HuH-7.5 (cell line): Measurements from ENCODE around the gene FOXJ2.
A peak's percentile ranks its signal among the peaks of the same experiment; 100 is the strongest.
"Not testable (repeated sequence)": the region's sequence is repeated elsewhere in the genome, so short reads cannot be mapped to it uniquely, and the experiment has no call there.

Experiments
- DNase-seq: peaks from one replicate; pipeline ENCODE4 v3.0.0; 2011; ENCODE audit warnings: low spot score

Gene FOXJ2

DNA sequence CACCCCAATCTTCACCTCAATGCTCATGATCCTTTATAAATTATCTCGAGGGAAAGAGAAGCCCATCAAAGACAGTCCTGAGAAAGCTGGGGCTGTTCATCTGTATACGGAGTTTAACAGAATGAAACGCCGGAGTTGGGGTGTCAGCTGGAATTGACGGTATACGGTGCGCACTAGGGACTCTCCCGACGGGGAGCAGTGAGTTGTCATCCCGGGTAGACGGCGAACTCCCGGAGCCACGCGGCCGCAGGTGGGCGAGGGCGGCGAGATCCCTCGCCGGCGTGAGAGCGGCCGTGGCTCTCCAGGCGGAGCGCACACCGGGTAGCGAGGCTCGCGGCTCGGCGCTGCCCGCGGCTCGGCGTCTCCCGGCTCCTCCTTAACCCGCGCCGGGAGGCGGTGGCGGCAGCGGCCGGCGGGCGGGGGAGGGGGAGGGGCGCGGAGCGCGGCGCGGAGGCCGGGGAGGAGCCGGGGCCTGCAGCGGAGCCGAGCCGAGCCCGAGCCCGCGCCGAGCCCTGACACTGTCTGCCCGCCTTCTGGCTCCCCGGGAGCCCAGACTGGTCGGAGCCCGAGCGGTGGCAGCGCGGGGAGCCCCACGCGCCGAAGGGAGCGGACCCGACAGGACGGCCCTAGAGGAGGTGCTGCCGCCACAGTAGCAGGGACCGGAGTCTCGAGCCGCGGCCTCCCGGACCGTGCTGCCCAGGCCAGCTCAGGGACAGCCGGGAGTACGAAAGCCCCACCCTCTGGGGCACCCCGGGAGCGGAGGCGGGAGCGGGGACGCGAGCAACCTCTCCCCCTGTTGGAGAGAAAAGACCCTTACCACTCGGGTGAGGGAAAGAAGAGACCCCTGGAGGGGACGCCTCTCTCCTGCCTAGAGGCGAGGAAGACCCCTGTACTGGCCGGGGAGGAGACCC lies at the start of gene FOXJ2:
TSS of gene FOXJ2 (plus strand) at position 475 of the 911 bp plus-strand sequence. CDS start 7,117 bp downstream, outside the sequence.
- DNase-seq: peak; percentile 52

- not testable (repeated sequence) for DNase-seq
These were observed 49.5 kb upstream of the FOXJ2 start for GRCh38 chr12:7983019-7983418.

DNA sequence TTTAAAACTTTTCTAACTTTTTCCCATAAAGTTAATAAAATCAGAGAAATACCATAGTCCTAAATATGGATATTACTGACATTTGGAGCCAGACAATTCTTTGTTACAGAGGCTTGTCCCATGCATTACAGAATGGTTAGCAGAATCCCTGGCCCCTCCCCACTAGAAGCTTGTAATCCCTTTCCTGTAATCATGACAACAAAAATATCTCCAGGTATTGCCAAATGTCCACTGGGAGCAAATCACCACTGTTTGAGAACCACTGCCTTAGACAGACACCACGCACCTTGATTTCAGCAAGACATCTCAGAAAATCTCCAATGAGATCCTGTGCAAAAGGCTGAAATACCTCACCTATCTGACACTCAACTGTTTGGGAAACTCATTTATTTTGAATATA lies 49.1 kb upstream of the FOXJ2 start:
- not testable (repeated sequence) for DNase-seq

GRCh38 chr12:7984900-7985299 lies 47.6 kb upstream of the FOXJ2 start:
- no peak for DNase-seq

- no peak for DNase-seq
These were observed 46.6 kb upstream of the FOXJ2 start for GRCh38 chr12:7985802-7986418.

GRCh38 chr12:7989827-7990491 lies 42.6 kb upstream of the FOXJ2 start:
- DNase-seq: no peak

DNA sequence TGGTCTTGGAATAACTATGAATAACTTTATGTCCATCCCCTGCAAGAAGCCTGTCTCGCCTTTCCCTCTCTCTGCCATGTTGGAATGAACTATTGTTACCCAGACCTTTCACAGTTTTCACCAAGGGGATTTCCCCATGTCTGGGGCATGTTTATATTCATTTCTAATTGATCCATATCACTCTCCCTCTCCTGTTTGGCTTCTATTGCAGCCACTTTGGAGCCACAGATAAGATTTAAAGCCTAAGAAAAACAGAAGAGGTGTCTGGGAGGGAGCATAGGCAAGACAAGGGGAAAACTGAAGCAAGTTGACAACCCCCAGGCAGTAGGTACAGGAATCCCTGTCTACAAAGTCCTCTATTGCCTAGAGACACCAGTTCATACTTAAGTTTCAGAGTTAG lies 41.0 kb upstream of the FOXJ2 start:
- no peak for DNase-seq

DNA sequence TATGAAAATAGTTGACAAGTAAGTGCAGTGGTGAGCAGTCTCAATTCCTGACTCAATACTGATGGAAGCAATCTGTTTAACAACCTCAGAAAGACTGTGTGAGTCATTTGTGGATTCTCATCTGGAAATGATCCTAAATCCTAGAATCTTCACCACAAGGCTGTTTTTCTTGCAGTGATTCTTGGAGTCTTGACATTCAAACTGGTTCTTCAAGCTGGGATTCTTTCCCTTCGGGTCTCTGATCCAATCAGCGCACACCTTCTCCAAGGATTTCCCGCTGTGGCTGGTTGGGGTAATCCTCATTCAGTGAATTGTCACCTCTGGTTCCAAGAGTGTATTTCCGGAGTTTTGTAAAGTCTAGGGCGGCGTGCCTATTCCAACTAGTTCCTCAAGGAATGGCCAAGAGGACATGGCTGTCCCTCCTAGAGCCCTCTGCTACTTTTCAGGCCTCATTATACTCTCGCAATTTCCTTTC lies 37.7 kb upstream of the FOXJ2 start:
- no peak for DNase-seq

DNA sequence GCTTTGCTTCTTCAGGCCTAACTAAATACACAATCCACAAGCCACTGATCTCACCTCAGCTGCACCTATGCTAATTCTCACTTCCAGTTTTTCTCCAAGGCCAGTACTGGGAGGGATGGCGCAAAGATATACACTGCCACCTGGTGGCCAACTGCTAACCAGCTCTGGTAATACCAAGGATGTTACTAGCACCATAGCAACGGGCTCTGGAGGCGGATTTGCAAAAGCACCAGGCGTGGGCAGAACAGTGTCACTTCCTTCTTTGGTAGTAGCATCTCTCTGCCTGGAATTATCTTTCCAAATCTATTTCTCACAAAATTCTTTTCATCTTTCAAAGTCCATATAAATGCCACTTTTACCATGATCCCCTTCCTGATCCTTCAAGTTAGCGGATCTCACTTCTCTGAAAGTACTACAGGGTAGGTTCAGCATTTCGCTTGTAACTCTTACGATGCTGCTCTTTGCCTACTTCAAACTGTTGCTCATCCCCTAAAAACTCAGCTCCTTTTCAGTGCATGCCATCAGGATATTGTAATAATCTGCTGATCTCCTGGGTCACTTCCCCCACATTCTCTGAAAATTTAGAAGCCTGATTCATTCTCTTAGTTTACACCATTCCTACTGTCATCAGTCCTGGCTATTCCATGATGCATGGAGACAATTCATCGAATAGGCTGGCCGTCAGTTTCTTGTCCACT lies 37.1 kb upstream of the FOXJ2 start:
- DNase-seq: peak; percentile 45

- DNase-seq: not testable (repeated sequence)
These were observed 31.7 kb upstream of the FOXJ2 start for GRCh38 chr12:8000827-8001226.

- not testable (repeated sequence) for DNase-seq
These were observed 31.0 kb upstream of the FOXJ2 start for GRCh38 chr12:8001496-8001895.

DNA sequence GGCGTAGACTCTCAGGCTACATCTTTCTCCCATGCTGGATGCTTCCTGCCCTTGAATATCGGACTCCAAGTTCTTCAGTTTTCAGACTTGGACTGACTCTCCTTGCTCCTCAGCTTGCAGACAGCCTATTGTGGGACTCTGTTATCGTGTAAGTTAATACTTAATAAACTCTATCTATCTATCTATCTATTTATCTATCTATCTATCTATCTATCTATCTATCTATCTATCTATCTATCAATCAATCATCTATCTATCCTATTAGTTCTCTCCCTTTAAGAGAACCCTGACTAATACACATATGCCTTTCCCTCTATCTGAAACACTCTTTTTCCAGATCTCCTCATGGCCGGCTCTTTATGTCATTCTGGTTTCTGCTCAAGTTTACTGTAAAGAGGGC lies 27.6 kb upstream of the FOXJ2 start:
- DNase-seq: not testable (repeated sequence)

DNA sequence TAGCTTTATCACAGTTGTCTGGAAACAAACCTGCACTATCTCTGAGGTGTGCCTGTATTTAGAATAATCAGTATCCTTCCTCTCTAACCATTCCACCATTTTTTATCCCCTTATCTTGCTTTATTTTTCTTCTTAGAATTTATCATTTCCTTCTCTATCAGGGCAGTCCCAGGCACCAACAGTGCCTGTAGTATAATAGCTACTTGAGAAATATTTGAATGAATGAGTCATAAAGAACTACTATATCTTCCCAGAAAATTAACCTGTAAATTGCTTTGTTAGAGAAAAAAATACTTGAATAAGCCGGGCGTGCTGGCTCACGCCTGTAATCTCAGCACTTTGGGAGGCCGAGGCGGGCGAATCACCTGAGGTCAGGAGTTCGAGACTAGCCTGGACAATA lies 21.2 kb upstream of the FOXJ2 start:
- DNase-seq: no peak

- DNase-seq: no peak
These were observed 19.7 kb upstream of the FOXJ2 start for GRCh38 chr12:8012651-8013309.

GRCh38 chr12:8014836-8015235 lies 17.7 kb upstream of the FOXJ2 start:
- no peak for DNase-seq

GRCh38 chr12:8018213-8018612 lies 14.3 kb upstream of the FOXJ2 start:
- not testable (repeated sequence) for DNase-seq

DNA sequence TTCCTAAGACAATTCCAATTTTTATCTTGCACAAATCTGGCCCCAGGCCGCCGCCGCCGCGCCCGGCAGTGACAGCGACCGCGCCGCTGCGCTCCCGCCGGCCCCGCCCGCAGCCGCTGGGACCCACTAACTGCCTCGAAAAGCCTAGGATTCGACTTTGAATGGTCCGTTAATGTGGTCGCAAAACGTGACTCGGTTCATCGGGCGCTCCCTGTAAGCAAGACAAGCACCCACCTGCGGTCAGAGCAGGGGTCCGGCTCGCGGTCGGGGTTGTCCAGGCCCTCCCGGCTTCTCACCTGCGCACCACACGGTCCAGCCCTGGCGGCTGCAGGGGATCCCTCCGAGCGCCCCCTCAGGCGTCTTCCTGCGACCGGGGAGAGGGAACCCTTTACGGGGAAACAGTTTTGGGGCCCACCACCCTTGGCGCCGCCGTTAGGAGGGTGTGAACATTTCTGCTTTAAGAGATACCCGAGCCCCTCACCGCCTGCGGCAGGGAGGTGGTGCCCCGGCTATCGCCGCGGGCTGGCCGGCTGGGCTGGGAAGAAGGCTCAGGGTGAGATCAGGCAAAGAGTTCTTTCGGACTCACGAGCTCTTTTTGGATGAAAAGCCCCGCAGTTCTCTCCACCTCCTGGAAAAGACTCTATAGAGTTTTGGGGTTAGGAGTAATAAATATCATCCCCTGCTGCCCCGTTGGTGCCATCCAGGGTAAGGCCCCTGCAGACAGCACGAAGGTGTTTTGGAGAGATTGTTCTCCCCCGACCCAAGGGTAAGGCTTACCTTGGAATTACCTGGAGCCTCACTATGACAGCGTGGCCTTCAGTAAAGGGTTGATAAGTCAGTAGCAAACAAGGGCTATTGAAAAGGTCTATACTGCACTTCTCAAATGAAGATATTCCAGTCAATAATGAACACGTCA lies 13.6 kb upstream of the FOXJ2 start:
- no peak for DNase-seq

GRCh38 chr12:8026291-8026900 lies 6.1 kb upstream of the FOXJ2 start:
- peak; percentile 99 for DNase-seq

- no peak for DNase-seq
These were observed 4.7 kb upstream of the FOXJ2 start for GRCh38 chr12:8027856-8028255.

DNA sequence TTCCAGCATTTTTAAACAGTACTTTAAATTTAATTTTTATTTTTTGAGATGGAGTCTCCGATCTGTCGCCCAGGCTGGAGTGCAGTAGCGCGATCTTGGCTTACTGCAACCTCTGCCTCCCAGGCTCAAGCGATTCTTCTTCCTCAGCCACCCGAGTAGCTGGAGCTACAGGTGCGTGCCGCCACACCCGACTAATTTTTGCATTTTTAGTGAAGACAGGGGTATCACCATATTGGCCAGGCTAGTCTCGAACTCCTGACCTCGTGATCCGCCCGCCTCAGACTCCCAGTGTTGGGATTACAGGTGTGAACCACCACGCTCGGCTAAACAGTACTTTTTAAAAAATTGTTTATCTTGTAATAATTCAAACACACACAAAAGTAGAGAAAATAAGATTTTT lies 4.2 kb upstream of the FOXJ2 start:
- no peak for DNase-seq
